CD4-positive, alpha-beta T cell (primary cell): ENCODE measurements around the gene SPRED2. TPM values are rescaled to one million over a fixed set of nuclear protein-coding genes. Genes with fewer than 3 reads are reported as not detected.

Experiments
- ATAC-seq: fragments of 200-7000 bp; cut with Tn5 transposase; one replicate; pipeline ENCODE4 v1.10.0; 2022; ENCODE audit warnings: mild to moderate bottlenecking; ENCODE audit not compliant: poor library complexity
- CTCF ChIA-PET: fragments of 350-600 bp; sonication (Branson Sonifier 250); formaldehyde crosslinking; loops from one replicate; lab custom pipeline; 2021; ENCODE audit warnings: antibody characterized with exemption, inconsistent platforms; lab: Charles Lee
- POLR2A ChIA-PET: fragments of 350-600 bp; sonication (Branson Sonifier 250); formaldehyde crosslinking; loops from one replicate; lab custom pipeline; 2021; ENCODE audit warnings: antibody characterized with exemption, inconsistent platforms; lab: Charles Lee
- DNase-seq, 14 experiments: peaks; one replicate each; pipeline ENCODE4 v3.0.0-alpha.2; 2013 to 2020; ENCODE audit warnings: mixed read lengths in 2 of 14
- H3K27ac ChIP-seq, 2 donors: one replicate each; pipeline versions ENCODE4 v1.5.1 to v1.7.0; 2013; ENCODE audit warnings: low read length in 2 of 2, low read depth in 1 of 2, mild to moderate bottlenecking in 1 of 2
- H3K27me3 ChIP-seq, 2 experiments: 1 replicate in 1 of 2; 2 replicates in 1 of 2; pipeline versions ENCODE4 v1.6.1 to v1.7.0; 2013; ENCODE audit warnings: low read length in 2 of 2, control low read depth in 1 of 2, mild to moderate bottlenecking in 1 of 2, moderate library complexity in 1 of 2; ENCODE audit not compliant: insufficient read depth in 2 of 2, control insufficient read depth in 1 of 2
- H3K36me3 ChIP-seq: one replicate; pipeline ENCODE4 v1.6.1; 2013; ENCODE audit warnings: low read length, control low read depth; ENCODE audit not compliant: insufficient read depth
- H3K4me1 ChIP-seq: one replicate; pipeline ENCODE4 v1.6.1; 2013; ENCODE audit warnings: low read length, control low read depth; ENCODE audit not compliant: insufficient read depth
- H3K4me3 ChIP-seq: one replicate; pipeline ENCODE4 v1.5.1; 2013; ENCODE audit warnings: mild to moderate bottlenecking, low read length, moderate library complexity
- H3K9me3 ChIP-seq, 2 experiments: 1 replicate in 1 of 2; 2 replicates in 1 of 2; pipeline versions ENCODE4 v1.6.1 to v1.7.0; 2013; ENCODE audit warnings: low read length in 2 of 2, mild to moderate bottlenecking in 2 of 2, control low read depth in 1 of 2, moderate library complexity in 1 of 2; ENCODE audit not compliant: control insufficient read depth in 1 of 2, insufficient read depth in 1 of 2
- H3K27ac Mint-ChIP-seq: one replicate; pipeline ENCODE4 v1.8.0; 2020; ENCODE audit warnings: mixed read lengths
- H3K27me3 Mint-ChIP-seq: one replicate; pipeline ENCODE4 v1.8.0; 2021; ENCODE audit warnings: mixed read lengths
- H3K36me3 Mint-ChIP-seq: one replicate; pipeline ENCODE4 v1.8.0; 2021; ENCODE audit warnings: low read depth, mixed read lengths
- H3K4me1 Mint-ChIP-seq: one replicate; pipeline ENCODE4 v1.8.0; 2021; ENCODE audit warnings: low read depth, mixed read lengths
- H3K4me3 Mint-ChIP-seq: one replicate; pipeline ENCODE4 v1.8.0; 2020; ENCODE audit warnings: mild to moderate bottlenecking, mixed read lengths
- H3K9me3 Mint-ChIP-seq: one replicate; pipeline ENCODE4 v1.8.0; 2020; ENCODE audit warnings: mixed read lengths
- CTCF ChIP-seq: fragments of 200-600 bp; IDR thresholded peaks from one replicate; pipeline ENCODE4 v1.8.0; 2022; ENCODE audit warnings: antibody characterized with exemption, mild to moderate bottlenecking
- intact Hi-C, 2 experiments: fragments of 100-400 bp; cut with DNase I in 1 of 2; cut with micrococcal nuclease in 1 of 2; formaldehyde crosslinking; loops; one replicate each; pipeline versions ENCODE4 v1.15.1 to v1.9.0; 2023 to 2025; cut with DNase I, micrococcal nuclease
- total RNA-seq, 174 experiments: library from RNA in 2 of 174; stranded (reverse) in 2 of 174; gene quantifications; one replicate each; pipeline ENCODE4 v1.2.3 and lab custom pipeline; 2021 to 2026

The SPRED2 gene
- total RNA-seq, 2 experiments from 2014 or later, result 2.5 to 2.8 TPM

DNA sequence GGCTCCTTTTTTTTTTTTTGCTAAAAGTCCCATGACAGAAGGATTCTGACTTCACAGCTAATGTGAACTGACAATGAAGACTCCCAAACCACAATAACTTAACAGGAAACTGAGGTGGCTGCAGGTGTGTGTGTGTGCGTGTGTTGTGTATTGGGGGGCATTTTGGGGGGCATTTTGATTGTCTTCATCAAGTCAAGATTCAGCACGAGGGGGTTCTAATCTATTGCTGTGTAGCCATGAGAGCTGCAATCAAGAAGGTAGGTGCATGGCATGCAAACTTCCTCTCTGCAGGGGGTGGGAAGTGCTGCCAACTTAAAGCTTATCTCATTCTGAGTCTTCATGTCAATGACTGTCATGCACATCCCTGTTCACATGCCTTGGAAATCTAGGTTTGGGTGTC is 25.2 kb downstream of the SPRED2 start:
- H3K4me3 ChIP-seq, result no peak overlapping the region
- no peaks in the 10 kb centered on the region for H3K36me3 Mint-ChIP-seq
- no peaks in the 10 kb centered on the region for H3K27me3 ChIP-seq
- no peak for DNase-seq
- H3K4me3 Mint-ChIP-seq, result no peak overlapping the region
- H3K9me3 ChIP-seq, result no peaks in the 10 kb centered on the region
- CTCF ChIA-PET, result interaction anchor here (0.6 to 0.8 kb wide), 2 partner anchors 47 to 83 kb away, joined by 3 to 6 read pairs; no protein-coding TSS in a partner anchor
- peaks cover 11% of the 10 kb centered on the region for H3K4me1 Mint-ChIP-seq
- H3K9me3 Mint-ChIP-seq, result no peaks in the 10 kb centered on the region
- H3K27me3 Mint-ChIP-seq, result peaks cover 6% of the 10 kb centered on the region
- H3K27ac Mint-ChIP-seq, result no peak overlapping the region
- H3K27ac ChIP-seq, result no peak overlapping the region
- TF ChIP-seq CTCF, result no peak
- H3K36me3 ChIP-seq, result no peaks in the 10 kb centered on the region
- POLR2A ChIA-PET, result interaction anchor here (0.6 kb wide), 1 partner anchor 21 kb away, joined by 3 read pairs; no protein-coding TSS in a partner anchor
- intact Hi-C loops, result no loop called here
- peaks cover 4% of the 10 kb centered on the region for H3K4me1 ChIP-seq
- ATAC-seq, result no peak

DNA sequence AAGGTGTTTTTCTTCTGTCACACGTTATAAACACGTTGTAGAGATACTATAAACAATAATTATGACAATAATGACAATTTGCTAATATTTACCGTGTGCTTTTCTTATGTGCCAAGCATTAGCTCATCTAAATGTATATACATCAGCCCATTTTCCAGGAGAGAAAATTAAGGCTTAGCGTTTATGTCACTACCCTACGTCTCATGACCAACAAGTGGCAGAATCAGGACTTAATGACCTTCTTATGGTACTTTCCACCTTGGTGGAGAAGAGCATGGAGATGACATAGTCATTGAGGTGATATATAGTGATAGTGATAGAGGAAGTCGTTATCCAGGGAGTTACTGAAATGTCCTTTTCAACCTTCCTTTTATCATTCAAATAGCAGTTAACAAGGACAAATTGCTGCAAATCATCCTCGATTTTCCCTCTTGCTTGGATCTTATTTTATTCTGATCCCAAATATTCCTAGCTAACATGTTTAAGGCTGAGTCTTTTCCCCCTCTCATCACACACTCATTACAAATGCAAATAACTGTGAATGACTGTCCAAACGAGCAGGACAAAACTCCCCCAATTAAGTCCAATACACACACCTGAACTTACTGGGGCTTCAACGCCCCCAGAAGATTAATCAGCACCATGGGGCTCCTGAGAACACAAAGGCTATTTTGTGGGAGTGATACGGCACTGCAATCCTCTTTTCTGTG is 27.3 kb downstream of the SPRED2 start:
- Mint-ChIP-seq H3K4me3 (no peak overlapping the region), H3K9me3 (no peaks in the 10 kb centered on the region), H3K27ac (no peak overlapping the region), H3K36me3 (no peaks in the 10 kb centered on the region), H3K4me1 (peaks cover 11% of the 10 kb centered on the region), H3K27me3 (peaks cover 6% of the 10 kb centered on the region)
- intact Hi-C loops, result no loop called here
- TF ChIP-seq CTCF, result no peak
- peaks cover 4% of the 10 kb centered on the region for H3K4me1 ChIP-seq
- no peak for DNase-seq
- no peaks in the 10 kb centered on the region for H3K9me3 ChIP-seq
- ChIA-PET CTCF (no interaction called here), POLR2A (no interaction called here)
- no peak overlapping the region for H3K4me3 ChIP-seq
- H3K27me3 ChIP-seq, result no peaks in the 10 kb centered on the region
- no peak overlapping the region for H3K27ac ChIP-seq
- no peak for ATAC-seq
- H3K36me3 ChIP-seq, result no peaks in the 10 kb centered on the region

DNA sequence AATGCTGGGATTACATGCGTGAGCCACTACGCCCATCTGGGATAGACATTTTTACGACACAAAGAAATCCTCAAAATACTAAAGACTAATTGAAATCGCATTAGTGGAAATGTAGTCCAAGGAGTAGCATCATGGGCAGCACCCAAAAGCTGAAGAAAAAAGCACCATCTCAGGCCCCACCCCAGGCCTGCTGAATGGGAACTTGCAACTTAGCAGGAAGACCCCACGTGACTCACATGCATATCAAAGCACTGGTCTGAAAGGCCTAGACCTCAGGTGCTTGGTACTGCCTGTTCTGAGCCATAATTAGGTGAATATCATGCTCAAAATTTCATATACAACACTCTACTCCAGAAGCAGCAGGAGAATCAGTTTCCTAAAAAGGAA is 28.9 kb downstream of the SPRED2 start:
- H3K4me1 ChIP-seq, result peaks cover 4% of the 10 kb centered on the region
- Mint-ChIP-seq H3K4me3 (no peak overlapping the region), H3K4me1 (peaks cover 11% of the 10 kb centered on the region), H3K9me3 (no peaks in the 10 kb centered on the region), H3K27me3 (peaks cover 6% of the 10 kb centered on the region), H3K36me3 (no peaks in the 10 kb centered on the region), H3K27ac (no peak overlapping the region)
- H3K36me3 ChIP-seq, result no peaks in the 10 kb centered on the region
- H3K27me3 ChIP-seq, result no peaks in the 10 kb centered on the region
- no peak for TF ChIP-seq CTCF
- ChIA-PET POLR2A (no interaction called here), CTCF (no interaction called here)
- DNase-seq (no peak), ATAC-seq (no peak)
- no peak overlapping the region for H3K27ac ChIP-seq
- intact Hi-C loops, result no loop called here
- no peak overlapping the region for H3K4me3 ChIP-seq
- H3K9me3 ChIP-seq, result no peaks in the 10 kb centered on the region
